HepG2 (cell line): ENCODE measurements around the gene SV2B. TPM values are rescaled to one million over a fixed set of nuclear protein-coding genes. Genes with fewer than 3 reads are reported as not detected.

Experiments
- ATAC-seq: fragments of 200-7000 bp; cut with Tn5 transposase; 3 replicates; pipeline ENCODE4 v1.9.1; 2020; ENCODE audit warnings: mild to moderate bottlenecking, moderate library complexity
- BruUV-seq: library from RNA; stranded (reverse); fragments of 400-500 nt; replicated peaks from 2 replicates; lab custom pipeline; 2021; lab: Mats Ljungman, UMichigan
- CTCF ChIA-PET: fragments of 300-600 bp; formaldehyde crosslinking; extraction: SDS; loops from one replicate; lab custom pipeline; 2021; ENCODE audit warnings: low total read pairs, inconsistent platforms, low intra/inter-chr PET ratio; lab: Yijun Ruan, JAX
- POLR2A ChIA-PET: fragments of 350-600 bp; sonication (Branson Sonifier 250); formaldehyde crosslinking; loops from one replicate; lab custom pipeline; 2020; ENCODE audit warnings: antibody characterized with exemption, inconsistent platforms; lab: Yijun Ruan, JAX
- DNase-seq: peaks from one replicate; pipeline ENCODE4 v3.0.0-alpha.2; 2015; ENCODE audit warnings: low spot score
- FAIRE-seq: peaks from 3 replicates; lab custom pipeline; 2011; peaks lifted over from hg19 to GRCh38; lab: Jason Lieb, UNC
- H2AFZ ChIP-seq: one replicate; pipeline ENCODE4 v1.6.1; 2011; ENCODE audit warnings: low read length, inconsistent platforms
- H3K27ac ChIP-seq: fragments of 300-600 bp; 3 replicates; pipeline ENCODE4 v1.8.0; 2011; ENCODE audit warnings: mixed run types, mild to moderate bottlenecking, mixed read lengths, low read length, inconsistent platforms; ENCODE audit not compliant: insufficient read depth; ENCODE audit errors: extremely low read length
- H3K27me3 ChIP-seq, 2 experiments: fragments of 200-600 bp in 1 of 2; 2 replicates in 1 of 2; 3 replicates in 1 of 2; pipeline versions ENCODE4 v1.6.0 to v1.8.0; 2011; ENCODE audit warnings: low read length in 2 of 2, mild to moderate bottlenecking in 2 of 2, moderate library complexity in 2 of 2, inconsistent platforms in 1 of 2; ENCODE audit not compliant: insufficient read depth in 2 of 2, control insufficient read depth in 1 of 2
- H3K36me3 ChIP-seq, 2 experiments: fragments of 200-600 bp in 1 of 2; replicated peaks in 1 of 2; 2 replicates in 1 of 2; 3 replicates in 1 of 2; pipeline versions ENCODE4 v1.5.1 to v1.8.0; 2011; ENCODE audit warnings: low read length in 2 of 2, inconsistent platforms in 1 of 2; ENCODE audit not compliant: insufficient read depth in 2 of 2, control insufficient read depth in 1 of 2
- H3K4me1 ChIP-seq: 2 replicates; pipeline ENCODE4 v1.5.1; 2012; ENCODE audit warnings: low read length, inconsistent platforms; ENCODE audit not compliant: insufficient read depth
- H3K4me2 ChIP-seq: 2 replicates; pipeline ENCODE4 v1.6.0; 2011; ENCODE audit warnings: low read depth, low read length, inconsistent platforms
- H3K4me3 ChIP-seq, 3 experiments: fragments of 200-600 bp in 1 of 3; sonication (generic), shearing (Covaris generic) in 1 of 3; replicated peaks in 1 of 3; 2 replicates each; pipeline ENCODE4 v1.5.1; 2011 to 2016; ENCODE audit warnings: low read length in 3 of 3, inconsistent platforms in 2 of 3, low read depth in 2 of 3, mild to moderate bottlenecking in 2 of 3, control low read depth in 1 of 3, mixed read lengths in 1 of 3; ENCODE audit not compliant: insufficient read depth in 1 of 3
- H3K79me2 ChIP-seq: one replicate; pipeline ENCODE4 v1.6.1; 2011; ENCODE audit warnings: low read length, inconsistent platforms; ENCODE audit not compliant: insufficient read depth
- H3K9ac ChIP-seq: 2 replicates; pipeline ENCODE4 v1.6.0; 2011; ENCODE audit warnings: mild to moderate bottlenecking, low read depth, low read length, inconsistent platforms; ENCODE audit not compliant: insufficient read depth
- H3K9me3 ChIP-seq: 2 replicates; pipeline ENCODE4 v1.5.1; 2012; ENCODE audit warnings: mild to moderate bottlenecking, low read length
- H4K20me1 ChIP-seq: 2 replicates; pipeline ENCODE4 v1.6.0; 2011; ENCODE audit warnings: inconsistent platforms, mild to moderate bottlenecking, low read length, moderate library complexity; ENCODE audit not compliant: insufficient read depth
- CCDC6 ChIP-seq: sonication (generic); formaldehyde crosslinking; IDR thresholded peaks from 2 replicates; pipeline ENCODE4 v1.8.1; 2022; ENCODE audit warnings: mild to moderate bottlenecking, missing genetic modification reagents, moderate library complexity
- CERS6 ChIP-seq: sonication (generic); formaldehyde crosslinking; IDR thresholded peaks from 2 replicates; pipeline ENCODE4 v1.5.0; 2020; ENCODE audit warnings: missing genetic modification reagents
- ELF4 ChIP-seq: sonication (generic); formaldehyde crosslinking; IDR thresholded peaks from 2 replicates; pipeline ENCODE4 v1.5.0; 2020; ENCODE audit warnings: missing genetic modification reagents, mild to moderate bottlenecking, moderate library complexity, borderline replicate concordance
- HDAC1 ChIP-seq: sonication (generic); formaldehyde crosslinking; IDR thresholded peaks from 2 replicates; pipeline ENCODE4 v1.5.1; 2020; ENCODE audit warnings: mild to moderate bottlenecking, missing genetic modification reagents
- HMG20B ChIP-seq: conservative IDR thresholded peaks from 2 replicates; pipeline ENCODE4 v1.6.1; 2016; ENCODE audit warnings: missing genetic modification reagents, missing compliant biosample characterization
- MED1 ChIP-seq: sonication (generic); formaldehyde crosslinking; IDR thresholded peaks from 2 replicates; pipeline ENCODE4 v1.4.0; 2020; ENCODE audit warnings: missing genetic modification reagents
- NFE2L1 ChIP-seq: sonication (generic); formaldehyde crosslinking; IDR thresholded peaks from 2 replicates; pipeline ENCODE4 v1.4.0; 2020; ENCODE audit warnings: missing genetic modification reagents, mild to moderate bottlenecking, borderline replicate concordance
- PITX1 ChIP-seq: sonication (generic); formaldehyde crosslinking; IDR thresholded peaks from 2 replicates; pipeline ENCODE4 v1.5.1; 2020; ENCODE audit warnings: mild to moderate bottlenecking, missing genetic modification reagents
- ZIK1 ChIP-seq: sonication (generic); formaldehyde crosslinking; IDR thresholded peaks from 2 replicates; pipeline ENCODE4 v1.5.0; 2020; ENCODE audit warnings: mild to moderate bottlenecking, low read depth, missing genetic modification reagents, borderline replicate concordance
- ZNF160 ChIP-seq: sonication (generic); formaldehyde crosslinking; IDR thresholded peaks from 2 replicates; pipeline ENCODE4 v1.8.0; 2022; ENCODE audit warnings: mild to moderate bottlenecking, inconsistent platforms, missing genetic modification reagents
- ZNF33B ChIP-seq: sonication (generic); formaldehyde crosslinking; IDR thresholded peaks from 2 replicates; pipeline ENCODE4 v1.5.1; 2020; ENCODE audit warnings: mild to moderate bottlenecking, missing genetic modification reagents
- ZNF503 ChIP-seq: sonication (generic); formaldehyde crosslinking; IDR thresholded peaks from 2 replicates; pipeline ENCODE4 v1.4.0; 2020; ENCODE audit warnings: missing genetic modification reagents
- WGBS: methylation state at CpG from one replicate; pipeline ENCODE4 v1.1.6; 2017; ENCODE audit warnings: low lambda C conversion rate; 5-methylcytosine and 5-hydroxymethylcytosine counted together
- in situ Hi-C: cut with HindIII; loops from 2 replicates; pipeline ENCODE4 v1.10.0; 2017; ENCODE audit warnings: low pct_unique_long_range_greater_than_20kb; ENCODE audit not compliant: extremely low pct_ligation_motif_present
- intact Hi-C: fragments of 100-400 bp; cut with micrococcal nuclease; formaldehyde crosslinking; loops from one replicate; pipeline ENCODE4 v1.10.0; 2022; ENCODE audit not compliant: unreplicated experiment
- polyA plus RNA-seq, 8 experiments: library from polyadenylated mRNA; depleted of rRNA in 3 of 8; stranded (reverse) in 7 of 8; unstranded in 1 of 8; fragments of >200 nt; fragmentation: Illumina TruSeq in 4 of 8; extraction: Trizol in 4 of 8; gene quantifications; 2 replicates each; pipeline versions ENCODE4 v1.2.1 to v1.2.3, GENCODE V29; 2011 to 2016; ENCODE audit warnings: low read depth in 4 of 8, missing spikeins in 1 of 8, mixed read lengths in 1 of 8; ENCODE audit not compliant: insufficient read depth in 1 of 8
- total RNA-seq, 5 experiments: library from RNA; depleted of rRNA; stranded (reverse); fragments of >200 nt; fragmentation: Illumina TruSeq; extraction: Trizol; gene quantifications; 2 replicates each; pipeline ENCODE4 v1.2.3, GENCODE V29; 2016; ENCODE audit warnings: low read depth in 1 of 5

SV2B gene
- total and polyA plus RNA-seq, 2 of the 13 experiments (the other 11 are each of a cell fraction or from before 2014, with no cell fraction given): not detected

GRCh38 chr15:91270747-91271146, 170.7 kb downstream of the SV2B start:
- Histone ChIP-seq H3K79me2 (no peaks in the 10 kb centered on the region), H3K36me3 (no peaks in the 10 kb centered on the region), H2AFZ (no peak overlapping the region)
- no peak for ATAC-seq
- in situ Hi-C loops: loop anchor here (5.0 to 25.0 kb wide), 2 partner anchors 213 to 333 kb away; partner anchors contain the start of genes HDDC3 and UNC45A
- intact Hi-C loops: loop anchor here (1.0 kb wide), 1 partner anchor 214 kb away; no protein-coding TSS in a partner anchor
- no peak for DNase-seq
- no peak for FAIRE-seq
- TF ChIP-seq ELF4 (CRISPR knock-in tag) (no peak), CERS6 (CRISPR knock-in tag) (no peak), CCDC6 (CRISPR knock-in tag) (no peak), ZNF503 (no peak), NFE2L1 (no peak), HDAC1 (CRISPR knock-in tag) (no peak), MED1 (CRISPR knock-in tag) (no peak), ZNF160 (CRISPR knock-in tag) (no peak), ZIK1 (CRISPR knock-in tag) (no peak), PITX1 (no peak), HMG20B (no peak), ZNF33B (CRISPR knock-in tag) (no peak)
- TF ChIP-seq, all 625 proteins: peak for 0
- Histone ChIP-seq H3K4me2 (no peak overlapping the region), H3K9ac (no peak overlapping the region), H3K4me1 (no peaks in the 10 kb centered on the region), H3K27me3 (peaks cover 0 to 4% of the 10 kb centered on the region in 2 experiments; a peak in 1 of 5 replicates), H3K27ac (no peak overlapping the region), H4K20me1 (no peaks in the 10 kb centered on the region), H3K4me3 (no peak overlapping the region), H3K9me3 (no peaks in the 10 kb centered on the region)
- no TSS peak for BruUV-seq
- 63% methylated on average over 15 of the region's 15 CpGs for WGBS
- ChIA-PET POLR2A (no interaction called here), CTCF (interaction anchor here (1.9 kb wide), 1 partner anchor 214 kb away, joined by 27 read pairs; no protein-coding TSS in a partner anchor)
